K562 (cell line): ENCODE data around the gene TCIRG1. TPM values are rescaled to one million over a fixed set of nuclear protein-coding genes. Genes with fewer than 3 reads are reported as not detected.

Experiments
- DIDO1 ChIP-seq: fragments of 450-650 bp; IDR thresholded peaks from 2 replicates; pipeline ENCODE4 v1.6.1; 2016; ENCODE audit warnings: low read depth, missing biosample characterization, missing genetic modification characterization
- EP400 ChIP-seq: fragments of 450-650 bp; IDR thresholded peaks from 2 replicates; pipeline ENCODE4 v1.6.1; 2017; ENCODE audit warnings: antibody characterized with exemption, mild to moderate bottlenecking, moderate library complexity
- FOXJ2 ChIP-seq: fragments of 200-800 bp; sonication (Bioruptor generic); IDR thresholded peaks from 2 replicates; pipeline ENCODE4 v1.6.1; 2016; ENCODE audit warnings: missing genetic modification characterization, missing compliant biosample characterization
- GATAD2A ChIP-seq: fragments of 450-650 bp; IDR thresholded peaks from 2 replicates; pipeline ENCODE4 v1.6.1; 2017
- HNRNPUL1 ChIP-seq: fragments of 200-400 bp; formaldehyde crosslinking; IDR thresholded peaks from 2 replicates; pipeline ENCODE4 v1.6.1; 2017; ENCODE audit warnings: low read length
- MAFG ChIP-seq: fragments of 450-650 bp; conservative IDR thresholded peaks from 2 replicates; pipeline ENCODE4 v1.6.1; 2016; ENCODE audit warnings: missing genetic modification characterization, missing compliant biosample characterization
- MAFK ChIP-seq: IDR thresholded peaks from 2 replicates; pipeline ENCODE4 v1.6.1; 2011; ENCODE audit warnings: low read length, improper control_type of control experiment
- MYC ChIP-seq, 2 experiments: fragments of 250-450 bp in 1 of 2; sonication (Bioruptor Pico) in 1 of 2; IDR thresholded peaks; 2 replicates each; pipeline versions ENCODE4 v1.5.1 to v1.6.1; 2012 to 2021; ENCODE audit warnings: low read depth in 2 of 2, borderline replicate concordance in 1 of 2, improper control_type of control experiment in 1 of 2, low read length in 1 of 2, mild to moderate bottlenecking in 1 of 2, moderate library complexity in 1 of 2
- SMAD1 ChIP-seq: fragments of 150-350 bp; IDR thresholded peaks from 2 replicates; pipeline ENCODE4 v1.6.1; 2014; ENCODE audit warnings: low read length, low read depth; ENCODE audit not compliant: partially characterized antibody
- SMAD4 ChIP-seq: fragments of 250-450 bp; sonication (Bioruptor Pico); conservative IDR thresholded peaks from 2 replicates; pipeline ENCODE4 v1.8.0; 2021; ENCODE audit warnings: inconsistent platforms, mild to moderate bottlenecking, moderate library complexity
- SUPT5H ChIP-seq: fragments of 450-650 bp; IDR thresholded peaks from 2 replicates; pipeline ENCODE4 v1.6.1; 2016
- TEAD1 ChIP-seq, 2 experiments: fragments of 450-650 bp in 1 of 2; sonication (generic) in 1 of 2; formaldehyde crosslinking; IDR thresholded peaks; 2 replicates each; pipeline versions ENCODE4 v1.4.0 to v1.8.0; 2020 to 2022; ENCODE audit warnings: mild to moderate bottlenecking in 2 of 2, missing genetic modification reagents in 1 of 2
- THAP12 ChIP-seq: fragments of 250-450 bp; sonication (Bioruptor Pico); IDR thresholded peaks from 2 replicates; pipeline ENCODE4 v1.9.0; 2021; ENCODE audit warnings: mild to moderate bottlenecking, inconsistent platforms
- VEZF1 ChIP-seq: fragments of 200-800 bp; sonication (Bioruptor generic); IDR thresholded peaks from 2 replicates; pipeline ENCODE4 v1.6.1; 2017; ENCODE audit warnings: missing genetic modification characterization, missing compliant biosample characterization
- XRCC4 ChIP-seq: IDR thresholded peaks from one replicate; pipeline ENCODE4 v1.6.1; 2011; ENCODE audit not compliant: insufficient read depth, insufficient read length; ENCODE audit errors: extremely low read depth
- ZMIZ1 ChIP-seq, 2 experiments: fragments of 150-350 bp in 1 of 2; IDR thresholded peaks; 2 replicates each; pipeline ENCODE4 v1.6.1; 2012 to 2016; ENCODE audit warnings: low read depth in 2 of 2, low read length in 2 of 2, mild to moderate bottlenecking in 1 of 2, moderate library complexity in 1 of 2
- ZNF398 ChIP-seq: fragments of 250-450 bp; sonication (Bioruptor Pico); IDR thresholded peaks from 2 replicates; pipeline ENCODE4 v1.8.0; 2021; ENCODE audit warnings: moderate library complexity, mild to moderate bottlenecking, inconsistent platforms
- ZNF431 ChIP-seq: sonication (generic); formaldehyde crosslinking; IDR thresholded peaks from 2 replicates; pipeline ENCODE4 v1.8.0; 2022; ENCODE audit warnings: mild to moderate bottlenecking, missing genetic modification reagents
- polyA plus RNA-seq, 8 experiments: library from polyadenylated mRNA; depleted of rRNA in 4 of 8; stranded (reverse) in 5 of 8; unstranded in 3 of 8; fragments of >200 nt; fragmentation: Nextera tagmentation in 2 of 8; fragmentation: Illumina TruSeq in 1 of 8; extraction: Ambion mirVana in 2 of 8; extraction: Trizol in 1 of 8; gene quantifications; 2 replicates each; pipeline versions ENCODE4 v1.2.1 to v1.2.3, GENCODE V29; 2011 to 2014; ENCODE audit warnings: inconsistent platforms in 1 of 8, missing spikeins in 1 of 8
- total RNA-seq, 7 experiments: library from RNA; depleted of rRNA in 6 of 7; stranded (reverse); fragments of >200 nt in 6 of 7; fragmentation: Illumina TruSeq in 2 of 7; extraction: Trizol in 2 of 7; gene quantifications; 2 replicates each; pipeline versions ENCODE4 v1.2.1 to v1.2.3, GENCODE V29; 2011 to 2021; ENCODE audit warnings: low replicate concordance in 1 of 7

TCIRG1 gene
- total and polyA plus RNA-seq, 9 of the 15 experiments (the other 6 are each of a cell fraction or from before 2014, with no cell fraction given) = 0.49 to 143 (median 24.4) TPM

- TF ChIP-seq SMAD4 = peak; percentile 34
- no peak for TF ChIP-seq ZNF398 (CRISPR knock-in tag)
- no peak for TF ChIP-seq TEAD1 (CRISPR knock-in tag; IDR thresholded peaks at IDR 0.05)
- peak; percentile 56; the same call in 1 of the 2 replicates for TF ChIP-seq EP400
- no peak for TF ChIP-seq DIDO1
- TF ChIP-seq ZMIZ1 (IDR thresholded peaks at IDR 0.05; ENCODE audit: low read depth in 2 of 2, low read length in 2 of 2) = no peak
- TF ChIP-seq GATAD2A = no peak
- TF ChIP-seq MYC (IDR thresholded peaks at IDR 0.05; ENCODE audit: low read depth, low read length) = 0 out of 2 replicates have a peak, but pooled peaks have one; percentile 41
- no peak for TF ChIP-seq MYC (CRISPR knock-in tag; IDR thresholded peaks at IDR 0.05; ENCODE audit: borderline replicate concordance, low read depth)
- no peak for TF ChIP-seq MAFG (tag)
- TF ChIP-seq THAP12 (CRISPR knock-in tag) = no peak
- no peak for TF ChIP-seq MAFK
- peak; percentile 11; the same call in 1 of the 2 replicates for TF ChIP-seq VEZF1 (CRISPR knock-in tag)
- TF ChIP-seq HNRNPUL1 = no peak
- TF ChIP-seq SMAD1 = no peak
- no peak for TF ChIP-seq ZNF431 (CRISPR knock-in tag)
- no peak for TF ChIP-seq XRCC4
- TF ChIP-seq FOXJ2 (tag) = no peak
- TF ChIP-seq SUPT5H = 0 out of 2 replicates have a peak, but pooled peaks have one; percentile 30
These were observed 1.5 kb downstream of the TCIRG1 start (continued) for GRCh38 chr11:68040101-68040956.
